GM12878 (cell line): ENCODE measurements around the gene TRMU. TPM values are rescaled to one million over a fixed set of nuclear protein-coding genes. Genes with fewer than 3 reads are reported as not detected.
A peak's percentile ranks its signal among the peaks of the same experiment; 100 is the strongest.

ENCODE experiments used
- ATAC-seq: fragments of 200-7000 bp; cut with Tn5 transposase; 3 replicates; pipeline ENCODE4 v1.9.1; 2020; ENCODE audit warnings: mild to moderate bottlenecking, moderate library complexity
- BruUV-seq: library from RNA; stranded (reverse); fragments of 400-500 nt; replicated peaks from 2 replicates; lab custom pipeline; 2021; lab: Mats Ljungman, UMichigan
- CTCF ChIA-PET: fragments of 300-600 bp; sonication (Branson Sonifier 250); formaldehyde crosslinking; extraction: SDS; loops from one replicate; lab custom pipeline; 2021; ENCODE audit warnings: inconsistent platforms; lab: Yijun Ruan, JAX
- POLR2A ChIA-PET: fragments of 350-600 bp; formaldehyde crosslinking; extraction: SDS; loops from one replicate; lab custom pipeline; 2021; ENCODE audit warnings: inconsistent platforms; lab: Charles Lee
- RAD21 ChIA-PET: fragments of 300-600 bp; sonication (Branson Sonifier 250); formaldehyde crosslinking; loops from one replicate; lab custom pipeline; 2023; ENCODE audit warnings: antibody characterized with exemption; ENCODE audit not compliant: unreplicated experiment; lab: Charles Lee
- SMC1A ChIA-PET: fragments of 300-600 bp; sonication (Branson Sonifier 250); formaldehyde crosslinking; loops from one replicate; lab custom pipeline; 2023; ENCODE audit not compliant: unreplicated experiment, uncharacterized antibody; lab: Charles Lee
- DNase-seq: peaks from one replicate; pipeline ENCODE4 v3.0.0-alpha.2; 2011; ENCODE audit warnings: low read depth, low spot score
- FAIRE-seq: peaks from 3 replicates; lab custom pipeline; 2011; peaks lifted over from hg19 to GRCh38; lab: Jason Lieb, UNC
- H2AFZ ChIP-seq: 2 replicates; pipeline ENCODE4 v1.6.0; 2011; ENCODE audit warnings: low read depth, low read length, control low read depth; ENCODE audit not compliant: control insufficient read depth
- H3K27ac ChIP-seq: 2 replicates; pipeline ENCODE4 v1.5.1; 2011; ENCODE audit warnings: control low read depth; ENCODE audit not compliant: control insufficient read depth, insufficient read depth
- H3K27me3 ChIP-seq, 2 experiments: replicated peaks in 1 of 2; 2 replicates each; pipeline versions ENCODE4 v1.6.0 to v1.6.1; 2011; ENCODE audit warnings: low read length in 1 of 2; ENCODE audit not compliant: control insufficient read depth in 2 of 2, insufficient read depth in 2 of 2
- H3K36me3 ChIP-seq, 2 experiments: 2 replicates each; pipeline ENCODE4 v1.5.1; 2011; ENCODE audit warnings: low read length in 1 of 2; ENCODE audit not compliant: control insufficient read depth in 2 of 2, insufficient read depth in 2 of 2
- H3K4me1 ChIP-seq: 2 replicates; pipeline ENCODE4 v1.6.1; 2011; ENCODE audit warnings: mild to moderate bottlenecking, low read length, moderate library complexity, mixed read lengths; ENCODE audit not compliant: control insufficient read depth, insufficient read depth
- H3K4me2 ChIP-seq: 2 replicates; pipeline ENCODE4 v1.6.0; 2011; ENCODE audit warnings: control low read depth; ENCODE audit not compliant: control insufficient read depth, insufficient read depth
- H3K4me3 ChIP-seq: fragments of 200-600 bp; sonication (generic); 2 replicates; pipeline ENCODE4 v1.5.1; 2016
- H3K79me2 ChIP-seq: 2 replicates; pipeline ENCODE4 v1.6.0; 2011; ENCODE audit warnings: low read length; ENCODE audit not compliant: control insufficient read depth, insufficient read depth
- H3K9ac ChIP-seq: 2 replicates; pipeline ENCODE4 v1.8.0; 2011; ENCODE audit warnings: low read length, control low read depth, mixed read lengths; ENCODE audit not compliant: control insufficient read depth, insufficient read depth
- H3K9me3 ChIP-seq: replicated peaks from 3 replicates; pipeline ENCODE4 v1.5.1; 2011; ENCODE audit warnings: mild to moderate bottlenecking, low read length; ENCODE audit not compliant: control insufficient read depth, insufficient read depth
- H4K20me1 ChIP-seq: 2 replicates; pipeline ENCODE4 v1.6.0; 2011; ENCODE audit not compliant: control insufficient read depth, insufficient read depth
- EZH2 ChIP-seq: IDR thresholded peaks from 2 replicates; pipeline ENCODE4 v1.6.1; 2012; ENCODE audit warnings: low read depth, mild to moderate bottlenecking, control low read depth, inconsistent platforms, low read length, borderline replicate concordance; ENCODE audit not compliant: control insufficient read depth
- MAX ChIP-seq: IDR thresholded peaks from 2 replicates; pipeline ENCODE4 v1.6.1; 2012; ENCODE audit warnings: low read depth, low read length, improper control_type of control experiment
- MXI1 ChIP-seq: fragments of 150-350 bp; IDR thresholded peaks from 2 replicates; pipeline ENCODE4 v1.6.1; 2011; ENCODE audit warnings: low read depth, mild to moderate bottlenecking, inconsistent platforms, low read length, improper control_type of control experiment
- NR2F1 ChIP-seq: fragments of 450-650 bp; conservative IDR thresholded peaks from 2 replicates; pipeline ENCODE4 v1.6.1; 2017; ENCODE audit warnings: mild to moderate bottlenecking
- PAX8 ChIP-seq: fragments of 450-650 bp; IDR thresholded peaks from 2 replicates; pipeline ENCODE4 v1.6.1; 2017; ENCODE audit warnings: mild to moderate bottlenecking, moderate library complexity
- PKNOX1 ChIP-seq: fragments of 450-650 bp; IDR thresholded peaks from 2 replicates; pipeline ENCODE4 v1.6.1; 2016; ENCODE audit warnings: mild to moderate bottlenecking
- RCOR1 ChIP-seq: conservative IDR thresholded peaks from 2 replicates; pipeline ENCODE4 v1.6.1; 2012; ENCODE audit warnings: low read depth, low read length, improper control_type of control experiment
- STAT3 ChIP-seq: IDR thresholded peaks from 2 replicates; pipeline ENCODE4 v1.6.1; 2011; ENCODE audit warnings: low read depth, low read length, improper control_type of control experiment
- TAF1 ChIP-seq: IDR thresholded peaks from 2 replicates; pipeline ENCODE4 v1.6.1; 2011; ENCODE audit warnings: mild to moderate bottlenecking, low read depth, low read length, borderline replicate concordance
- TARDBP ChIP-seq: IDR thresholded peaks from 2 replicates; pipeline ENCODE4 v1.6.1; 2016; ENCODE audit warnings: borderline replicate concordance
- TCF3 ChIP-seq: IDR thresholded peaks from 2 replicates; pipeline ENCODE4 v1.6.1; 2012; ENCODE audit warnings: low read depth, mild to moderate bottlenecking, low read length, borderline replicate concordance; ENCODE audit not compliant: insufficient read depth
- TCF7 ChIP-seq: IDR thresholded peaks from 2 replicates; pipeline ENCODE4 v1.6.1; 2014; ENCODE audit warnings: antibody characterized with exemption, borderline replicate concordance
- ZNF384 ChIP-seq: IDR thresholded peaks from 2 replicates; pipeline ENCODE4 v1.6.1; 2012; ENCODE audit warnings: low read depth, mild to moderate bottlenecking, low read length, improper control_type of control experiment, borderline replicate concordance
- ZZZ3 ChIP-seq: IDR thresholded peaks from 2 replicates; pipeline ENCODE4 v1.6.1; 2011; ENCODE audit warnings: low read depth; ENCODE audit not compliant: control insufficient read depth, insufficient read length
- WGBS: methylation state at CpG from one replicate; pipeline ENCODE4 v1.1.6; 2016; ENCODE audit warnings: low lambda C conversion rate; ENCODE audit not compliant: insufficient replicate concordance, insufficient coverage; ENCODE audit errors: missing lambda C conversion rate; 5-methylcytosine and 5-hydroxymethylcytosine counted together
- in situ Hi-C: fragments of 300-500 bp; cut with MboI; formaldehyde crosslinking; loops from 9 replicates; pipeline ENCODE4 v1.14.3; 2018; ENCODE audit warnings: mixed read lengths
- intact Hi-C: fragments of 100-400 bp; cut with micrococcal nuclease; formaldehyde crosslinking; loops from one replicate; pipeline ENCODE4 v1.14.2; 2022; ENCODE audit not compliant: unreplicated experiment
- polyA plus RNA-seq, 11 experiments: library from polyadenylated mRNA; depleted of rRNA in 4 of 11; unstranded in 6 of 11; stranded (reverse) in 5 of 11; fragments of >200 nt; fragmentation: Nextera tagmentation in 4 of 11; fragmentation: Illumina TruSeq in 1 of 11; extraction: Ambion mirVana in 4 of 11; extraction: Trizol in 1 of 11; gene quantifications; 1 replicate in 1 of 11; 2 replicates in 10 of 11; pipeline versions ENCODE4 v1.2.1 to v1.2.3, GENCODE V29; 2011 to 2016; ENCODE audit warnings: inconsistent platforms in 2 of 11, missing spikeins in 2 of 11, low read depth in 1 of 11
- total RNA-seq, 4 experiments: library from RNA; depleted of rRNA in 3 of 4; stranded (reverse); fragments of >200 nt in 3 of 4; fragmentation: Illumina TruSeq in 1 of 4; extraction: Trizol in 1 of 4; gene quantifications; 2 replicates each; pipeline versions ENCODE4 v1.2.1 to v1.2.3, GENCODE V29; 2013 to 2021

TRMU gene
- total and polyA plus RNA-seq, 10 of the 15 experiments (the other 5 are each of a cell fraction or from before 2014, with no cell fraction given) = 3.5 to 57.0 (median 44.0) TPM

DNA sequence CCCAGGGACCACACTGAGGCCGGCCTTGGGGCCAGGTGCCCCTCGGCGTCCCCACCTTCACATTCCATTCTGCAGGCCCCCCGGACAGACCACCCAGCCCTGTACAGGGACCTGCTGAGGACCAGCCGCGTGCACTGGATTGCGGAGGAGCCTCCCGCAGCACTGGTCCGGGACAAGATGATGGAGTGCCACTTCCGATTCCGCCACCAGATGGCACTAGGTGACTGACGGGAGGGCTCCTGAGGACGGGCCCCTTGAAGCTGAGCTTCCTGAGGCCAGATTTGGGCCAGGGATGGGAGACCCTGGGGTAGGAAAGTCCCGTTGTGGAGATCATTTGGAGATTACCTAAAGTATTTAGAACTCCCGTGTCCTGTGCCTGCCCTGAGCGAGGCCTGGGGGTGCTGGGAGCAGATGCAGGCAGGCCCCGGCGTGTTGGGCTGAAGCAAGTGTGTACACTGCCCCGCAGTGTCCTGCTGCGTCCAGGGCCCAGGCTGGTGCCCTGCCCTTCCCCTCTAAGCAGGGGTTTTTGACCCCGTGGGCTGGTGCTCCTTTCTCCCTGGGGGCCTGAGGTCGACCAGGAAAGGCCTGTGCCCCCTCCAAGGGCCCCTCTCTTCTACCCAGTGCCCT lies 20.0 kb downstream of the TRMU start (continued):
- TF ChIP-seq STAT3 (no peak), TCF7 (no peak), ZNF384 (no peak), TAF1 (no peak), PAX8 (no peak), TARDBP (no peak), ZZZ3 (no peak), MAX (no peak), TCF3 (no peak), PKNOX1 (peak; percentile 49)

DNA sequence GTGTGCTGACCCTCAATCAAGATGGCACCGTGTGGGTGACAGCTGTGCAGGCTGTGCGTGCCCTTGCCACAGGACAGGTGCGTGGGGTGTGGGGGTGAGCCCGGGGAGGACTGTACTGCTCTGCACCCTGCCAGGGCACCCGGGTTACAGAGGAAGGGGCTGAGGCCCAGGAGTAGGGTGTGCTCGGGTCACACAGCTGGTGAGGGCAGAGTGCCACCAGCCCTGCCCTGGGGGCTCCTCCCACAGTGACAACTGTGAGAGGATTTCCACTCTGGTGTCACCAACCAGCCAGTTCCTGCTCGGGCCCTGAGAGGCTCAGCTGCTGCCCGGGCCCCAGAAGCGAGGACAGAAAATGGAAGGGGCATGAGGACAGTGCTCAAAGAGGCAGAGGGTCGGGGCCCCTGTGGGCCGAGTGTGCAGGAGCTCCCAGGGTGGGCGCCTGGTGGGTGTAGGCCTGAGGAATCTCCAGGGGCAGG lies 20.5 kb downstream of the TRMU start:
- Histone ChIP-seq H3K4me1 (no peaks in the 10 kb centered on the region), H3K9me3 (no peaks in the 10 kb centered on the region), H3K4me3 (no peak overlapping the region), H3K27ac (no peak overlapping the region), H3K4me2 (no peak overlapping the region), H3K9ac (no peak overlapping the region), H3K27me3 (no peaks in the 10 kb centered on the region), H4K20me1 (no peaks in the 10 kb centered on the region), H2AFZ (no peak overlapping the region), H3K36me3 (peaks cover 9 to 42% of the 10 kb centered on the region in 2 experiments; a peak in 3 of 4 replicates), H3K79me2 (no peaks in the 10 kb centered on the region)
- no TSS peak for BruUV-seq
- 77% methylated on average over 12 of the region's 12 CpGs for WGBS
- no peak for DNase-seq
- FAIRE-seq = no peak
- CTCF ChIA-PET = interaction anchor here (0.5 to 3.9 kb wide), 3 partner anchors 12 to 186 kb away, joined by 3 to 15 read pairs (median 6); no protein-coding TSS in a partner anchor
- POLR2A ChIA-PET = no interaction called here
- ATAC-seq = no peak
- SMC1A ChIA-PET = interaction anchor here (1.3 kb wide), 1 partner anchor 186 kb away, joined by 3 read pairs; no protein-coding TSS in a partner anchor
- RAD21 ChIA-PET = interaction anchor here (1.2 kb wide), 1 partner anchor 185 kb away, joined by 8 read pairs; no protein-coding TSS in a partner anchor
- intact Hi-C loops (loop anchor here (1.0 kb wide), 1 partner anchor 186 kb away; no protein-coding TSS in a partner anchor), in situ Hi-C loops (no loop called here)
- TF ChIP-seq NR2F1 (no peak), RCOR1 (no peak), MXI1 (no peak), ZNF384 (no peak), EZH2 (no peak)
